Activated CD4-positive, CD25-positive, alpha-beta regulatory T cell (primary cell): ENCODE data around the gene PIK3R3.
"Not testable (repeated sequence)": the region's sequence is repeated elsewhere in the genome, so short reads cannot be mapped to it uniquely, and the experiment has no call there.

Experiments
- DNase-seq, 4 experiments: peaks; one replicate each; lab custom pipeline; 2025; lab: John Stamatoyannopoulos, UW

Gene PIK3R3

DNA sequence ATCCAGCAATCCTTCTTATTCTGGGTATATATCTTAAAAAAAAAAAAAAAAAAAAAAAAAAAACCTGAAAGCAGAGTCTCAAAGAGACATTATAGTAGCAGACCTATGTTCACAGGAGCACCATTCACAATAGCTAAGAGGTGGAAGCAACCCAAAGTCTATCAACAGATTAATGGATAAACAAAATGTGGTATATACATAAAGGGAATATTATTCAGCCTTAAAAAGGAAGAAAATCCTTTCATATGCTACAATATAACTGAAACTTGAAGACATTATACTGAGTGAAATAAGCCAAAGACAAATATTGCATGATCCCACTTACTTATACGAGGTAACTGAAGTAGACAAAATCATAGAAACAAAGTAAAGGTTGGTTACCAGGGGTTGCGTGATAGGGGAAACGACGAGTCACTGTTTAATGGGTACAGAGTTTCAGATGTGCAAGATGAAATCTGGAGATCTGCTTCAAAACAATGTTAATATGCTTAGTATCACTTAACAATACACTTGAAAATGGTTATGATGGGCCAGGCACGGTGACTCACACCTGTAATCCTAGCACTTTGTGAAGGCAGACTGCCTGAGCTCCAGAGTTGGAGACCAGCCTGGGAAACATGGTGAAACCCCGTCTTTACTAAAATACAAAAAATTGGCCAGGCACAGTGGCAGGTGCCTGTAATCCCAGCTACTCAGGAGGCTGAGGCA is 29.5 kb downstream of the PIK3R3 start:
- DNase-seq, result no peak

DNA sequence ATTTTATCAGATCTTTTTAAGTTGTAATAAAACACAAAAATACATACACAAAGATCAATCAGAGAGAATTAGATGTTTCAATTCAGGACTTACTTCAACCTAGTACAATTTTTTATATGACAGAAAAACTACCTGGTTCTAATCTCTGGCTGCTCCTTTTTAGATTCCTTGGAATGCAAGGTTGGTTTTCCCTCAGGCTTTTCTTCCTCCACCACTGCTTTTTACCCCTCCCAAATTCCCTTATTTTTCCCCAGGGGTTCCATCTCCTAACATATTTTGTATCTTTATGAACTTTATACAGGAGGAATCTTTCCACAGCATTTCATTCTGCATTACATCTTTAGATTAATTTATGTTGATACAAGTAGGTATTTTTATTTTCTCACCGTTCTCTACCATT is 33.2 kb downstream of the PIK3R3 start:
- no peak for DNase-seq

DNA sequence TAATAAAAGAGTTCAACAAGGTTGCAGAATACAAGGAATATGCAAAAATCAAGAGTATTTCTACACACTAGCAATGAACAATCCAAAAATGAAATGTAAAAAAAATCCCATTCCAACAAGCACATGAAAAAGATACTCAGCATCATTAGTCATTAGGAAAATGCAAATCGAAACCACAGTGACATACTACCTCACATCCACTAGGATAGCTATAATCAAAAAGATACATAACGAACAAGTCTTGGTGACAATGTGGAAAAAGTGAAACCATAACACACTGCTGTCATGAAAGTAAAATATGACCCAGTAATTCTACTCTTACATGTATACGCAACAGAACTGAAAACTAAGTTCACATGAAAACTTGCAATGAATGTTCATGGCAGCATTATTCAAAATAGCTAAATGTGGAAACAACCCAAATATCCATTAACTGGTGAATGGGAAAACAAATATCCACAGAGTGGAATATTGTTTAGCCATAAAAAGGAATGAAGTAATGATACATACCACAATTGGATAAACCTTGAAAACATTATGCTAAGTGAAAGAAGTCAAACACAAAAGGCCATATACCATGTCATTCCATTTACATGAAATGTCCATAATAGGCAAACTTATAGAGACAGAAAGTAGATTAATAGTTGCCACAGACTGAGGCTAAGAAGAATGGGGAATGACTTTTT is 34.3 kb downstream of the PIK3R3 start:
- DNase-seq, result no peak

DNA sequence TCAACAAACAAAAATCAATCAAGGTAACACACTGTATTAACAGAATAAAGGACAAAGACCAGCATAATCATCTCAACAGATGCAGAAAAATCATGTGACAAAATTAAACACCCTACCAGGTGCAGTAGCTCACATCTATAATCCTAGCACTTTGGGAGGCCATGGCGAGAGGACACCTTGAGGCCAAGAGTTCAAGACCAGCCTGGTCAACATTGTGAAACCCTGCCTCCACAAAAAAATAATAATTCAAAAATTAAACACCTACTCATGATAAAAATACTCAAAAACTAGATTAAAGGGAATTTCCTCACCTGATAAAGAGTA is 35.3 kb downstream of the PIK3R3 start:
- no peak for DNase-seq

DNA sequence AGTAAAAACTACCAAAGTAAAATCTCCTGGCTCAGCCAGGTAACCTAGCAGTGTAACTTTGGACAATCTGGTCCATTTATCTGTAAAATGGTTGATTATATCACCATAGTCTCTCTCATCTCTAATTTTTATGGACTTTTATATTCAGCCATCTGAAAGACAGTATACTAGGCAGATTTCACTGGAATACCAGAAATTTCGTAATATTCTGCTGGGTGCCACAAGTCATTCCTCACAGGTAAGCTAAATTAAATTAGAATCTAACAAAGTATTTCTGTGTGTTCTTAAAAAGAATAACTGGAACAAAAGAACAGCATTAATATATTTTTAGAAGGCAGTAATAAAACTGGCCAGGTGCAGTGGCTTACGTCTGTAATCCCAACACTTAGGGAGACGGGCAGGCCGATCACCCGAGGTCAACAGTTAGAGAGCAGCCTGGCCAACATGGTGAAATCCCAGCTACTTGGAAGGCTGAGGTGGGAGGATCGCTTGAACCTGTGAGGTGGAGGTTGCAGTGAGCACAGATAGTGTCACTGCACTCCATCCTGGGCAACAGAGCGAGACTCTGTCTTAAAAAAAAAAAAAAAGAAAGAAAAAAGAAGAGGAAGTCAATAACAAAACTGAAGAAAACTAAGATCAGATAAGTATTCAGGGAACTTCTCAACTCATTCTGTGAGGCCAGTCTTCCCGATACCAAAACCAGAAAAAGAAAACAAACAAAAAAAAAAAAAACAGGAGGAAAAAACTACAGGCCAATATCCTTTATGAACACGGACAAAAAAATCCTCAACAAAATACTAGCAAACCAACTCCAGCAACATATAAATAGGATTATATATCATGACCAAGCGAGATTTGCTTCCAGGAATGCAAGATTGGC is 35.9 kb downstream of the PIK3R3 start:
- DNase-seq, result no peak

DNA sequence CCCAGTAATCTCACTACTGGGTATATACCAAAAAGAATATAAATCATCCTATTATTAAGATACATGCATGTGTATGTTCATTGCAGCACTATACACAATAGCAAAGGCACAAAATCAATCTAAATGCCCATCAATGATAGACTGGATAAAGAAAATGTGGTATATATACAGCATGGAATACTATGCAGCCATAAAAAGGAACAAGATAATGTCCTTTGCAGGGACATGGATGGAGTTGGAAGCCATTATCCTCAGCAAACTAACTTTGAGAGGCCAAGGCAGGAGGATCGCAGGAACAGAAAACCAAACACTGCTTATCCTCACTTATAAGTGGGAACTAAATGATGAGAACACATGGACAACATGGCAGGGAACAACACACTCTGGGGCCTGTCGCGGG is 37.3 kb downstream of the PIK3R3 start:
- not testable (repeated sequence) for DNase-seq

DNA sequence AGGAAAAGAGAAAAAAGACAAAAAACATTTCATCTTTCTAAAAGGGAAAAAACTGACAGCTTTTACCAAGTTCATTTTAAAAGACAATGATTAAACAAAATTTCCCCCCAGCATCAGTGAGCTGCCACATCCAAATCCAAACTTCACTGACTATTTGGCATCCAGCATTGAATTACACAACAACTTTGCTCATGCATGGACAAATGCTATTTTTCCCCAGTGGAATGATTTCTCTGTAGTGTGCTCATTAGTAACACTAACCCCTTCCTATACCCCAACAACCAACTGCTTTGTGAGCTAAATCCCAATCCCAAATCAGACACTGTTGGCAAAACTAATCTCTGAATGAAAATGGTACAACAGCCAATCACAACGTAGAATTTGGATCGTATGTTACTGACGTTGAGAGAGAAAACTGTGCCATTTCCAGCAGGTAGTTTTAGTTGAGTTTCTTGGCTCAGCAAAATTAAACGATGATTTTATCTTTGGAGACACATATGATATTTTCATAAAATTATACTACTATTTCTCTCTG is 37.9 kb downstream of the PIK3R3 start:
- DNase-seq, result no peak

DNA sequence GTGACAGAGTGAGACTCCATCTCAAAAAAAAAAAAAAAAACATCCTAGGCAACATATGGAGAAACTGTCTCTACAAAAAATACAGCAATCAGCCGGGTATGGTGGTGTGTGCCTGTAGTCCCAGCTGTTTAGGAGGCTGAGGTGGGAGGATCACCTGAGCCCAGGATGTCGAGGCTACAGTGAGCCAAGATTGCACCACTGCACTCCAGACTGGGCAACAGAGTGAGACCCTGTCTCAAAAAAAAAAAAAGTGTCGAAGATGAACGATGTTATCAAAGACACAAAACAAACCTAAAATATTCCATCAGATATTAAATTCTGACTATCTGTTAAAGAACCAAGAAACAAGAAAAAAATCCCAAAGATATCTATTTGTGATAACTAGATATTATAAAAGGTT is 38.6 kb downstream of the PIK3R3 start:
- not testable (repeated sequence) for DNase-seq

DNA sequence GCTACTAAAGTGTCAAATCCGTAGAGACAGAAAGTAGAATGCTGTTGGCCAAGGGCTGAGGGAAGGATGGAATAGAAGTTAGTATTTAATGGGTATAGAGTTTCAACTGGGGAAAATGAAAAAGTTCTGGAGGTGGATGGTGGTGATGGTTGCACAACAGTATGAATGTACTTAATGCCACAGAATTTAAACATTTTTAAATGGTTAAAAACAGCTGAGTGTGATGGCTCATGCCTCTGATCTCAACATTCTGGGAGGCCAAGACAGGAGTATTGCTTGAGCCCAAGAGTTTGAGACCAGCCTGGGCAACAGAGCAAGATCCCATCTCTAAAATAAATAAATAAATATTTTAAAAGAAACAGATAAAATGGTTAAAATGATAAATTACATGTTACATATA is 44.5 kb downstream of the PIK3R3 start:
- DNase-seq, result no peak

DNA sequence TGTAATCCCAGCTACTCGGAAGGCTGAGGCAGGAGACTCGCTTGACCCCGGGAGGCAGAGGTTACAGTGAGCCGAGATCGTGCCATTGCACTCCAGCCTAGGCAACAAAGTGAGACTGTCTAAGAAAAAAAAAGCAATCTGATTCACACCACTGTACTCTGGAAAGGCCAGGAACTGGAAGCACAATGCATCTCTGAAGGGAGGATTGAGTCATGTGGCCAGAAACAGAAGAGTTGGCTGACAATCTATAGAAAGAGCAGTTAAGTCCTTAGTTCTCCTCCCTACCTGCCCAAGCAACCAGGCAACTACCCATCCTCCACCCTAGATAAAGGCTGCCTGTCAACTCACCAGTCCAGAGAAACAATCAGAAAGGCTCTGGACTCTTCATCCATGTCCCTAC is 45.9 kb downstream of the PIK3R3 start:
- no peak for DNase-seq

DNA sequence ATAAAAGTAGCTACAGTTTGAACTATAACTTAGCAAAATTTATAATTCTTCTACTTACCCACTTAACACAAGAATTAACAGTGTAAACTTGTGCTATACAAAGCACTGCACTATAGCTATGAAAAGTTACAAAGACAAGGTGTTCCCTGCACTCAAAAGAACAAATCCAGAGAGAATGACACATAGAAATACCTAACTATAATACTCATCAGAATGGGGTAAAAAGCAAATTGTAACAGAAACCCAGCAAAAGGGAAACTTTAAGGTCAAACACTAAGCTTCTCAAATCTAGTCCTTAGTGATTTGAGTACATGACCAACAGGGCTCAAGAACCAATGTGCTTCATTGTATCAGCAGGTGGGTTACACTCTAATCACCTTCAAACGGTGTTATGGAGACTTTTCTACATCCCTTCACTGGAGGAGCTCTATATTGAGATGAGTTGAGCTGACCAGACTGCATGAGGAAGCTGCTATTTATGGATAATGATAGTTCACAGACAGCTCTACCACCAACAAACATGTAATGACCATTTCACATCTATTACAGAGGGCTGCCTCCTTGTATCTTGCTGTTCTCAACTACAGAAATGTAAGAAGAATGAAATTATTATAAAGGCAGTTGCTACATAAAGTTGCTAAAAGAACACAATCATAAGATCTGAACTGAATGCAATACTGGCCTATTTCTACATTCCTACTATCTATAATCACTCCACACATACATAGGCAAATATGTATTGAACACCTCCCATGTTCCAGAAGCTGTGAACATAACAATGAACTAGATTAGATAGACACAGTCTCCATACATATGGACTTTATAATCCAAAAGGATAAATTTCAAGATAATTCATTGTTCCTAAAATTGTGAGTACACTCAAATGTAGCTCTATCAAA is 47.6 kb downstream of the PIK3R3 start:
- DNase-seq, result no peak

DNA sequence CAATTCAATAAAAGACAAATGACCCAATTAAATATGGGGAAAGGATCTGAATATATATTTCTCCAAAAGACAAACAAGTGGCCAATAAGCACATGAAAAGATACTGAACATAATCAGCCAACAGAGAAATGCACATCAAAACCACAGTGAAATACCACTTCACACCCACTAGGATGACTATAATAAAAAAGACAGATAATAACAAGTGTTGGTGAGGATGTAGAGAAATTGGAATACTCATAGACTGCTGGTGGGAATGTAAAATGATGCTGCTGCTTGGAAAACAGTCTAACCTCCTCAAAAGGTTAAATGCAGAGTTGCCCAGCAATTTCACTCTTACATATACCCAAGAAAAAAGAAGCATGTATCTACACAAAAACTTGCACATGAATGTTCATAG is 48.9 kb downstream of the PIK3R3 start:
- no peak for DNase-seq

DNA sequence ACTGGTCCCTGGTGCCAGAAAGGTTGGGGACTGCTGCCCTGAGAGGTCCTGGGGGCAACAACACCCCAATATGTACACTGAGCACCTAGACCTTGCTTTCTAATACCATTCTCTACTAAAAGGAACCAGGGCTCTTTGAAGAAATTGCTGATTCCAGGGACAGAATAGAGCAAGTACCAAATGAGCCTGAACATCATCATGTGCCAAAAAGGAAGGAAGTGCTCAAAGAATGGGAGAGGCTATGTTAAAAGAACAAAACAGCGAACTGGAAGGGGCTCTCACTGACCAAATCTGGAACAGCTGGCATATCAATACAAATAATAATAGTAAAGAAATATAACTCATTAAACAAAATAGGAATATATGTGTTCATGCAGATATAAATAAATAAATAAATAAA is 50.8 kb downstream of the PIK3R3 start:
- no peak for DNase-seq

DNA sequence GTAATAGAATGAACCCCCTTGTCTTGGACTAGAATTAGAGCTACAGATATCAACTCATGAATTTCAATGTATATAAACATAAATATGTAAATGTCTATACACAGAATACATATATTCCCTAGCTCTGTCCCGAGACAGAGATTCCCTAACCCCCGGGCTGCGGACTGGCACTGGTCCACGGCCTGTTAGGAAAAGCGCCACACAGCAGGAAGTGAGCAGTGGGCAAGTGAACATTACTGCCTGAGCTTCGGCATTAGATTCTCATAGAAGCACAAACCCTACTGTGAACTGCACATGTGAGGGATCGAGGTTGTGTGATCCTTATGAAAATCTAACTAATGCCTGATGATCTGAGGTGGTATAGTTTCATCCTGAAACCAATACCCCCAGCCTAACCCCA is 51.2 kb downstream of the PIK3R3 start:
- DNase-seq, result no peak

DNA sequence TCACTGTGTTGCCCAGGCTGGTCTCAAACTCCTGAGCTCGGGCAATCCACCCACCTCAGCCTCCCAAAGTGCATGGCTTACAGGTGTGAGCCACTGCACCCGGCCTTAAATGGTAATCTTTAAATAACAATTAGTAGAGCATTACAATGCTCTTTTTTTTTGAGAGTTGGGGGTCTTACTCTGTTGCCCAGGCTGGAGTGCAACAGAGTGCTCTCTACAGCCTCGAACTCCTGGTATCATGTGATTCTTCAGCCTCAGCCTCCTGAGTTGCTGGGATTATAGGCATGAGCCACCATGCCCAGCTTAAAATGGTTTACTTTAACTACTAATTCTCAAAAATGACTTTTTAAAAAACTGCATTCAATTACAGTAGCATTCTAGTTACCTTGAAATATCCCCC is 52.2 kb downstream of the PIK3R3 start:
- no peak for DNase-seq

DNA sequence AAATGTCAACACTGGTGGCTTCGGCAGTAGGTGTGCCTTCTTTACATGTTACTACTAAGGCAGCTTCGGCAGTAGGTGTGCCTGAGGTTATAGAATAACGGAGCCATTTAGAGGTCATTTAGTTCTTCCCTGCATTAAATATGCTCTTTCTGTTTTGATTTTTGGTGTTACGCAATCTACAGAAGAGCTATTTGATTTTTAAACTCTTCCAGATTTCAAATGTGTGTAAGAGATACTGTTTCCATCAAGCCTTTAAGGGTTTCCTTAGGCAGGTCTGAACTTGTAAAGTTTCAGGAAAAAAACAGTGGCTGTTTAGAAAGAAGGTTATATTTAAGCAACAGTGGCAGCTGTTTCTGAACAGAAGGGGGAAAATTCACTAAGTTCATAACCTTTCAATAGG is 54.8 kb downstream of the PIK3R3 start:
- no peak for DNase-seq

DNA sequence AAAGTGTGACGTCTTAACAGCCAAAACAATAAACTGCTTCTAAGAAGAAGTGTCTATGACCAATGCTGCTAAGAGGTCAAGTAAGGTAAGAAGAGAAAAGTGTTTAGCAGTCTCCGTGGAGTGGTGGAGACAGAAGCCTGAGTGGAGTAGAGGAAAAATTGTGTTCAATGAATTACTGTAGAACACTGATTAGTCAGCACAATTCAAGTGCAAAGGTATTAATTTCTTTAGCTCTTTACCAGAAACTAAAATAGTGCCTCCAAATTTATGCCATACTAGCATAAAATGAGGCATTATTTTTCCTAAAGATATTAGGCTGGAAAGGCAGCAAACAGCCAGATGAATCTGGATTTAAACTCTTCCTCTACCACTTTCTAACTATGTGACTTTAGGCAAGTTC is 56.1 kb downstream of the PIK3R3 start:
- no peak for DNase-seq

DNA sequence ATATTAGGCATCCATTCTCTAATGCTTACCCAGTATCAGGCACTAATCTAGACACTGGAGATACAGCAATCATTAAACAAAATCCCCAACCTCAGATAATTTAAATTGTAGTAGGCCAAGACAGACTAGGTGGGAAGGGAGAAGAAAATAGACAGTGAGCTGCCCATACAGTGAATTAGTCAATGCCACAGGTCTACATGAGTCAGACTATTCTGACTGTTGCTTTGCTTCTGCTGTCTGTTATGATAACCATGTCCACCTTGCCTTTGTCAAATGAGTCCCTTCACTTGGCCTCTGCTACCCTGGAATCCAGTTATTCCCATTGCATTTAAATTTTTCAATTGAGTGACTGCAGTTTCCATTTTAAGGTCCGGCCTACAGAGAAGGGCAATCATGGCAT is 59.5 kb downstream of the PIK3R3 start:
- no peak for DNase-seq

DNA sequence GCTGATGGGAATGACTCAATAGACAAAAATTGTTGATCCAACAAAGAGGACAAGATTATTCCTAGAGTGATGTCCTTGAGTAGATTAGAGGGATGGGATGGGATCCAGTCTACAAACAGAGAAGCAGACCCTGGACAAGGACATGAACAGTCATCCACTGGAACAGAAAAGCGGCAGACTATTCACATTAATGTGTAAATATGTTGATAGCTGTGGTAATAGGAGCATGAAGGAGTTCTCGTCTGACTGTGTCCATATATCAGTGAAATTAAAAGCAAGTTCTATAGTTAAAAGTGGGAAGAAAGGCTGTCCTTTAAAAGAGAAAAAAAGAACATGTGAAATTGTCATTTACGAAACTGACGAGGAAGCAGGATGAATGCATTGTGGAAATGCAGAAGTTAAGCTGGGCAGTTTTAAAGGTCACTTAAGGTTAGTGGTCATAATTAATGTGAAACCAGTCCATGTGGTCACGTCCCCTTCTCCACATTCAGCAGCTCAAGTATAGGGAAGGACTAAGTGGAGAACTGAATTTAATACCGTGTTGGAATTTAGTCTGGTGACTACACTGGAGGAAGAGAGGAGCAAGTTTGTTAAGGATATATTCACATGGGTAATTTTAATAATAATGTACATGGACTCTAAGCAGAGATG is 62.1 kb downstream of the PIK3R3 start:
- no peak for DNase-seq

DNA sequence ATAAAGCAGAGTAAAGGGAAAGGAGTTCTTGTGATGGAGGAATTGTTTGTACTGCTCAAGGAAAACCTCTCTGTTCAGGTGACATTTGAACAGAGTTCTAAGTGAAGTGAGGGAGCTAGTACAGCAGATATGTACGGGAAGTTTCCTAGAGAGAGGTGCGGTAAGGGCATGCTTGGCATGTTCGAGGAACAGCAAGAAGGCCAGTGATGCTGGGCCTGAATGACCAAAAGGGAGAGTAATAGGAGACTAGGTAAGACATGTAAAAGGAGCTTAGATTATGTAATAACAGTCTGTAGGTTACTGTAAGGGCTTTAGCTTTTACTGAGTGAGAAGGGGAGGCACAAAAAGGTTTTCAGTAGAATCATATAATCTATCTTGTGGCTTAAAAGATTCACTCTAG is 63.9 kb downstream of the PIK3R3 start:
- no peak for DNase-seq

DNA sequence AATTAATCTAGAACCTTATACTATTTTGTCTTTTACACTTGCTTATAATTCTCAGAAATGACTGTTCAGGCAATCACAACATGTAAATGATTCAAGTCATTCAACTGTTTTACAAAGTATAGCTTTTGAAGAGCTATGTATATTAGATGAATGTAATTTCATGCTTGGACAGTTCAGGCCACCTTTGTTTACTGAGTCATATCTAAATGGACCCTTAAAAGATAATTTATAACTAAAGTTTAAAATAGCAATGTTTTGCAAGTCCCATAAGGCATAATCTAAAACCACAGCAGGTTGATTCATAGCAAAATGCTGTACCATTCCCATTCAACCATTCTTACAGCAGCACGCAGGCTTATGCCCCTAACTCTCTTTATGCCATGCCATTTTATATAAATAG is 64.8 kb downstream of the PIK3R3 start:
- no peak for DNase-seq
